Naive thymus-derived CD8-positive, alpha-beta T cell (primary cell): Measurements from ENCODE around the gene ASIC4. TPM values are rescaled to one million over a fixed set of nuclear protein-coding genes. Genes with fewer than 3 reads are reported as not detected.

ENCODE experiments used
- ATAC-seq, 2 donors: fragments of 150-1000 bp; cut with Tn5 transposase in 1 of 2; sonication (Bioruptor Pico), chemical (Tn5 transposase) in 1 of 2; 1 replicate in 1 of 2; 2 replicates in 1 of 2; pipeline ENCODE4 v1.10.0; 2021; ENCODE audit warnings: mild to moderate bottlenecking in 2 of 2, moderate library complexity in 2 of 2
- POLR2A ChIA-PET: fragments of 350-600 bp; sonication (Branson Sonifier 250); formaldehyde crosslinking; loops from one replicate; lab custom pipeline; 2021; ENCODE audit warnings: antibody characterized with exemption; lab: Charles Lee
- DNase-seq, 10 donors: peaks; one replicate each; pipeline versions ENCODE4 v3.0.0 to v3.0.0-alpha.2; 2020 to 2022
- H3K27ac Mint-ChIP-seq, 10 donors: one replicate each; pipeline ENCODE4 v1.8.0; 2020 to 2022; ENCODE audit warnings: mild to moderate bottlenecking in 10 of 10, mixed read lengths in 10 of 10, moderate library complexity in 4 of 10, inconsistent platforms in 1 of 10
- H3K27me3 Mint-ChIP-seq, 5 donors: one replicate each; pipeline ENCODE4 v1.8.0; 2021 to 2022; ENCODE audit warnings: mixed read lengths in 5 of 5
- H3K36me3 Mint-ChIP-seq, 3 donors: one replicate each; pipeline ENCODE4 v1.8.0; 2020 to 2022; ENCODE audit warnings: mixed read lengths in 3 of 3, mild to moderate bottlenecking in 2 of 3, inconsistent platforms in 1 of 3
- H3K4me1 Mint-ChIP-seq, 4 donors: one replicate each; pipeline ENCODE4 v1.8.0; 2021 to 2022; ENCODE audit warnings: mixed read lengths in 4 of 4
- H3K4me3 Mint-ChIP-seq, 10 donors: one replicate each; pipeline ENCODE4 v1.8.0; 2020 to 2022; ENCODE audit warnings: mild to moderate bottlenecking in 10 of 10, mixed read lengths in 10 of 10, moderate library complexity in 6 of 10, inconsistent platforms in 1 of 10
- H3K9me3 Mint-ChIP-seq, 9 donors: one replicate each; pipeline ENCODE4 v1.8.0; 2020 to 2022; ENCODE audit warnings: mixed read lengths in 9 of 9, mild to moderate bottlenecking in 3 of 9, inconsistent platforms in 1 of 9, moderate library complexity in 1 of 9
- polyA plus RNA-seq, 3 donors: library from polyadenylated mRNA; unstranded; fragments of 300-500 nt; fragmentation: Illumina TruSeq; gene quantifications; one replicate each; pipeline ENCODE4 v1.2.3, GENCODE V29; 2021
- total RNA-seq, 8 experiments: library from RNA in 2 of 8; stranded (reverse) in 2 of 8; gene quantifications; one replicate each; pipeline ENCODE4 v1.2.3 and lab custom pipeline; 2021 to 2026

The ASIC4 gene
- total and polyA plus RNA-seq, 5 experiments from 2014 or later, result 0.21 to 0.30 TPM; not detected in 3

GRCh38 chr2:219502618-219503017 lies 11.7 kb upstream of the ASIC4 start:
- Mint-ChIP-seq H3K36me3 (peaks cover 0 to 59% (median 45%) of the 10 kb centered on the region in 3 donors), H3K4me3 (no peak overlapping the region), H3K27me3 (peaks cover 4 to 24% (median 13%) of the 10 kb centered on the region in 5 donors), H3K4me1 (peaks cover 23 to 32% (median 27%) of the 10 kb centered on the region in 4 donors), H3K27ac (no peak overlapping the region), H3K9me3 (no peaks in the 10 kb centered on the region)
- DNase-seq, result no peak
- ATAC-seq, result no peak
- POLR2A ChIA-PET, result no interaction called here

- H3K36me3 Mint-ChIP-seq, result peaks cover 0 to 67% (median 46%) of the 10 kb centered on the region in 3 donors
- ATAC-seq (no peak), DNase-seq (no peak)
- peaks cover 14 to 21% (median 17%) of the 10 kb centered on the region in 4 donors for H3K4me1 Mint-ChIP-seq
- H3K27ac Mint-ChIP-seq, result no peak overlapping the region
- H3K4me3 Mint-ChIP-seq, result no peak overlapping the region
- H3K27me3 Mint-ChIP-seq, result peaks cover 10 to 35% (median 27%) of the 10 kb centered on the region in 5 donors
- peaks cover 0 to 4% (median 0%) of the 10 kb centered on the region in 9 donors for H3K9me3 Mint-ChIP-seq
- POLR2A ChIA-PET, result no interaction called here
Observed at GRCh38 chr2:219505585-219505984, 8.7 kb upstream of the ASIC4 start.

- Mint-ChIP-seq H3K27me3 (peaks cover 10 to 42% (median 33%) of the 10 kb centered on the region in 5 donors), H3K9me3 (peaks cover 0 to 4% (median 0%) of the 10 kb centered on the region in 9 donors), H3K4me3 (no peak overlapping the region), H3K4me1 (peaks cover 14 to 20% (median 16%) of the 10 kb centered on the region in 4 donors), H3K27ac (peak overlapping the region in 1 of 10 donors; percentile 29), H3K36me3 (peaks cover 0 to 67% (median 45%) of the 10 kb centered on the region in 3 donors)
- POLR2A ChIA-PET, result no interaction called here
- DNase-seq, result no peak
- no peak for ATAC-seq
Observed at GRCh38 chr2:219506153-219506801, 8.0 kb upstream of the ASIC4 start.

- Mint-ChIP-seq H3K27ac (peak overlapping the region in 1 of 10 donors; percentile 29), H3K4me3 (no peak overlapping the region), H3K36me3 (peaks cover 0 to 60% (median 38%) of the 10 kb centered on the region in 3 donors), H3K4me1 (peaks cover 12 to 15% (median 13%) of the 10 kb centered on the region in 4 donors), H3K27me3 (peaks cover 10 to 49% (median 38%) of the 10 kb centered on the region in 5 donors), H3K9me3 (peaks cover 0 to 4% (median 0%) of the 10 kb centered on the region in 9 donors)
- POLR2A ChIA-PET, result interaction anchor here (0.8 kb wide), 1 partner anchor 10 kb away, joined by 3 read pairs; no protein-coding TSS in a partner anchor
- DNase-seq (no peak), ATAC-seq (no peak)
Observed at GRCh38 chr2:219506802-219507526, 7.3 kb upstream of the ASIC4 start.

GRCh38 chr2:219507581-219508443 lies 6.5 kb upstream of the ASIC4 start:
- ATAC-seq, result no peak
- POLR2A ChIA-PET, result interaction anchor here (0.8 to 1.0 kb wide), 2 partner anchors 11 to 13 kb away, joined by 3 read pairs; no protein-coding TSS in a partner anchor
- H3K36me3 Mint-ChIP-seq, result peaks cover 0 to 55% (median 37%) of the 10 kb centered on the region in 3 donors
- H3K27me3 Mint-ChIP-seq, result peaks cover 14 to 57% (median 43%) of the 10 kb centered on the region in 5 donors
- DNase-seq, result no peak
- H3K4me3 Mint-ChIP-seq, result no peak overlapping the region
- peaks cover 13 to 17% (median 14%) of the 10 kb centered on the region in 4 donors for H3K4me1 Mint-ChIP-seq
- peaks cover 0 to 4% (median 0%) of the 10 kb centered on the region in 9 donors for H3K9me3 Mint-ChIP-seq
- H3K27ac Mint-ChIP-seq, result no peak overlapping the region

- H3K4me1 Mint-ChIP-seq, result peaks cover 18 to 22% (median 19%) of the 10 kb centered on the region in 4 donors
- no peak overlapping the region for H3K4me3 Mint-ChIP-seq
- peaks cover 18 to 63% (median 48%) of the 10 kb centered on the region in 5 donors for H3K27me3 Mint-ChIP-seq
- peaks cover 0 to 51% (median 37%) of the 10 kb centered on the region in 3 donors for H3K36me3 Mint-ChIP-seq
- H3K27ac Mint-ChIP-seq, result no peak overlapping the region
- peaks cover 0 to 4% (median 0%) of the 10 kb centered on the region in 9 donors for H3K9me3 Mint-ChIP-seq
- no peak for DNase-seq
- POLR2A ChIA-PET, result interaction anchor here (1.0 kb wide), 1 partner anchor 12 kb away, joined by 3 read pairs; no protein-coding TSS in a partner anchor
- ATAC-seq, result no peak
Observed at GRCh38 chr2:219508444-219508734, 5.9 kb upstream of the ASIC4 start.

- POLR2A ChIA-PET, result no interaction called here
- Mint-ChIP-seq H3K4me1 (peaks cover 26 to 30% (median 27%) of the 10 kb centered on the region in 4 donors), H3K27me3 (peaks cover 25 to 71% (median 56%) of the 10 kb centered on the region in 5 donors)
Observed at GRCh38 chr2:219508971-219509779, 5.1 kb upstream of the ASIC4 start.

GRCh38 chr2:219509780-219510511 lies 4.3 kb upstream of the ASIC4 start:
- POLR2A ChIA-PET, result no interaction called here
- Mint-ChIP-seq H3K27ac (peak overlapping the region in 1 of 10 donors; percentile 75), H3K36me3 (peaks cover 0 to 35% (median 24%) of the 10 kb centered on the region in 3 donors), H3K4me3 (peak overlapping the region; percentile 17 to 84 (median 57)), H3K27me3 (peaks cover 27 to 79% (median 55%) of the 10 kb centered on the region in 5 donors), H3K4me1 (peaks cover 27 to 32% (median 30%) of the 10 kb centered on the region in 4 donors), H3K9me3 (peaks cover 0 to 7% (median 0%) of the 10 kb centered on the region in 9 donors)
- DNase-seq (peak in 9 of 10 donors; percentile 10 to 50 (median 41)), ATAC-seq (peak; percentile 87 to 96)

More at GRCh38 chr2:219508971-219509779, 5.1 kb upstream of the ASIC4 start:
- ATAC-seq, result peak; percentile 30 to 33
- H3K4me3 Mint-ChIP-seq, result peak overlapping the region; percentile 17 to 84 (median 57)
- peak overlapping the region in 1 of 10 donors; percentile 75 for H3K27ac Mint-ChIP-seq
- peaks cover 0 to 7% (median 0%) of the 10 kb centered on the region in 9 donors for H3K9me3 Mint-ChIP-seq
- H3K36me3 Mint-ChIP-seq, result peaks cover 0 to 43% (median 32%) of the 10 kb centered on the region in 3 donors
- DNase-seq, result no peak

- H3K4me1 Mint-ChIP-seq, result peaks cover 27 to 32% (median 30%) of the 10 kb centered on the region in 4 donors
- DNase-seq (no peak), ATAC-seq (no peak)
- peaks cover 0 to 7% (median 0%) of the 10 kb centered on the region in 9 donors for H3K9me3 Mint-ChIP-seq
- H3K4me3 Mint-ChIP-seq, result peak overlapping the region in 9 of 10 donors; percentile 18 to 84 (median 57)
- H3K36me3 Mint-ChIP-seq, result peaks cover 0 to 28% (median 18%) of the 10 kb centered on the region in 3 donors
- H3K27ac Mint-ChIP-seq, result no peak overlapping the region
- peaks cover 31 to 85% (median 62%) of the 10 kb centered on the region in 5 donors for H3K27me3 Mint-ChIP-seq
- POLR2A ChIA-PET, result interaction anchor here (1.0 kb wide), 1 partner anchor 15 kb away, joined by 3 read pairs; a partner anchor contains a TSS
Observed at GRCh38 chr2:219510512-219511135, 3.7 kb upstream of the ASIC4 start.

GRCh38 chr2:219511547-219512325 lies 2.5 kb upstream of the ASIC4 start:
- POLR2A ChIA-PET, result interaction anchor here (0.6 to 1.0 kb wide), 2 partner anchors 16 to 327 kb away, joined by 3 read pairs; a partner anchor contains a TSS
- peaks cover 0 to 7% (median 0%) of the 10 kb centered on the region in 9 donors for H3K9me3 Mint-ChIP-seq
- H3K27ac Mint-ChIP-seq, result no peak overlapping the region
- peaks cover 0 to 17% (median 9%) of the 10 kb centered on the region in 3 donors for H3K36me3 Mint-ChIP-seq
- H3K27me3 Mint-ChIP-seq, result peaks cover 40 to 93% (median 73%) of the 10 kb centered on the region in 5 donors
- H3K4me3 Mint-ChIP-seq, result peak overlapping the region in 1 of 10 donors; percentile 11
- H3K4me1 Mint-ChIP-seq, result peaks cover 27 to 32% (median 32%) of the 10 kb centered on the region in 4 donors
- DNase-seq (no peak), ATAC-seq (no peak)
